HG03571 (cell line): ENCODE results near the gene DOCK9.

Experiments
- ATAC-seq: cut with Tn5 transposase; IDR thresholded peaks from one replicate; pipeline ENCODE4 v1.9.1; 2021; ENCODE audit not compliant: unreplicated experiment

Gene DOCK9

DNA sequence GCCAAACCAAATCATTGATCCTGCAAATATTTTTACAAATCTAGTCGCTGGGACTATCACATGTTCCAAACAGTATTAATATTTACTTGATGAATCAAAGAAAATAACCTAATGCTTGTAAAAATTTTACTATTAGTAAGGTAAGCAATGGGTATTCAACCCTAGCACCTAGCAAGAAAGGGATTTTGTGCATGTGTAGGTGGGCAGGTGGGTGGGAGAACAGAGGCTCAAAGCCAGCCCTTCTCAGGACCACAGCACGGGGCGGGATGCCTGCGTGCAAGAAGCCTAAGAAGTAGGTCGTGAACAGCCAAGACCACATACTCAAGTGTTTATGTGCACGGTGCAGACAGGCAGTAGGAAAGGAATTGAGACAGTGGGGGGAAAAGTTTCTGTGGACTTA, 26.6 kb downstream of the DOCK9 start:
- no peak for ATAC-seq

GRCh38 chr13:98950705-98951104, 27.2 kb downstream of the DOCK9 start:
- ATAC-seq: no peak

- ATAC-seq: no peak
Measured at GRCh38 chr13:98947925-98948324, 29.9 kb downstream of the DOCK9 start.

GRCh38 chr13:98945863-98946605, 31.8 kb downstream of the DOCK9 start:
- no peak for ATAC-seq

DNA sequence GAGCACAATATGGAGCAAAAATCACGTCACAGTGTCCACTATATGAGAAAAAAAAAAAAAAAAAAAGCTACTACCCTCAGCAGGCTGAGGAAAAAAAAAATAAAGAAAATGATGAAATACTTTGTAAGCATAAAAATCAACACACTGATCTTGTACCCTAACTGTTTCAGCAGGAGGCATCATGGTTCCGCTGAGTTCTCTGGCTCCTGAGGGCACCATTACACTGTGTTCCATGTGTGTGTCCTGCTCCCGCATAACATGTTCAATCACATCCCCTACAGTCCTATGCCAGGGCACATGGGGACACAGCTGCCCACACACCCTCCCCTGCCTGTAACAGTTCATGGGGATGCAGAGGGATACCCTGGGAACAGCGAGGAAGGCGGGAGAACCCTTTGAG, 33.5 kb downstream of the DOCK9 start:
- ATAC-seq: no peak

- no peak for ATAC-seq
Measured at GRCh38 chr13:98942997-98943396, 34.9 kb downstream of the DOCK9 start.

DNA sequence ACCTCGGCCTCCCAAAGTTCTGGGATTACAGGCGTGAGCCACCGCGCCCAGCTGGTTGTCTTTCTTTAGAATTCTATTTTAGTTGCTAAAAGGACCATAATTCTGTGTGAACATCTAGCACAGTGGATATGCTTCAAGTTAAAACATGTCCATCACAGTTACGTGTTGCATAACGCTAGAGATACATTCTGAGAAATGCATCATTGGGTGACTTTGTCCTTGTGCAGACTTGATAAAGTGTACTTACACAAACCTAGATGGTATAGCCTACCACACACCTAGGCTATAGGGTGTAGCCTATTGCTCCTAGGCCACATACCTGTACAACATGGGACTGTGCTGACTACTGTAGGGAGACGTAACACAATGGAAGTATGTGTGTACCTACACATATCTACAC, 35.4 kb downstream of the DOCK9 start:
- ATAC-seq: no peak

DNA sequence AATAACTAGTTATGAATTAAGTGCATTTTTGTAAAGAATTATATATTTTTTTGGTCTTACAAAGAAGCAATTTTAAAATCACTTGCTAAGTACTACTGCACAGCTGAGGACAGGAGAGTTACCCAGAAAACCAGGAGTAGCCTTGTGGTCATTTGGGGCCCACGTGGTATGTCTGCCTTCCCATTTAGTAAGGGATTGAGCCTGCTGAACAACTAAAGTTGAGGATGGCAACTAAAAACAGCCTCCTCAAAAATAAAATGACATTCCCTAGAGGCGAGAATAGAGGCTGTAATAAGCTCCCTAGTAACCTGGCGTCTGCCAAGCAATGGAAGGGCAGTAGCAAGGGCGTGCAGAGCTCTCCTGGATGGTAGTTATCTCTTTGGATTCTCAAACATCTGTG, 36.3 kb downstream of the DOCK9 start:
- no peak for ATAC-seq

GRCh38 chr13:98941126-98941525, 36.7 kb downstream of the DOCK9 start:
- ATAC-seq: no peak

- no peak for ATAC-seq
Measured at GRCh38 chr13:98940325-98941001, 37.4 kb downstream of the DOCK9 start.

GRCh38 chr13:98939660-98940191, 38.1 kb downstream of the DOCK9 start:
- ATAC-seq: no peak

GRCh38 chr13:98938801-98939200, 39.1 kb downstream of the DOCK9 start:
- no peak for ATAC-seq

DNA sequence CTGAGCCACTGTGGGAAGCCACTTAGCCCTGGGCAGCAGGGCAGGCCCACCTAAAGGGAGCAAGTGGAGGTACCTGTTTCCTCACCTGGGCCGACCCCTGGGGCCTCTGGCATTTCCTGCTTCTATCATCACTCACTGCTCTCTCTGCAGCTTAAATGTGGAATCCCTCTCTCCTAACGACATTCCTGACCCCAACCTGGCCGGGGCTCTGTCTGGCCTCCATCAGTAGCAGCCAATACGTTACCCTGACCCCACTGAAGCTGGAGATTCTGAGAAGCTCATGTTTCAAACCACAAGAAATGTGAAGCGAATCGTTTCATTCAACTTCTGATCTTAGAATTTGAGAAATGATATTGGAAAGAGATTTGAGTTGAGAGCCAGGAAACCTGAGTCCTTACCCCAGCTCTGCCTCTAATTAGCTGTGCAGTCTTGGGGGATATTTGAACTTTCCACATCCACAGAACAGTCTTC, 39.9 kb downstream of the DOCK9 start:
- no peak for ATAC-seq

GRCh38 chr13:98934243-98934642, 43.6 kb downstream of the DOCK9 start:
- no peak for ATAC-seq

DNA sequence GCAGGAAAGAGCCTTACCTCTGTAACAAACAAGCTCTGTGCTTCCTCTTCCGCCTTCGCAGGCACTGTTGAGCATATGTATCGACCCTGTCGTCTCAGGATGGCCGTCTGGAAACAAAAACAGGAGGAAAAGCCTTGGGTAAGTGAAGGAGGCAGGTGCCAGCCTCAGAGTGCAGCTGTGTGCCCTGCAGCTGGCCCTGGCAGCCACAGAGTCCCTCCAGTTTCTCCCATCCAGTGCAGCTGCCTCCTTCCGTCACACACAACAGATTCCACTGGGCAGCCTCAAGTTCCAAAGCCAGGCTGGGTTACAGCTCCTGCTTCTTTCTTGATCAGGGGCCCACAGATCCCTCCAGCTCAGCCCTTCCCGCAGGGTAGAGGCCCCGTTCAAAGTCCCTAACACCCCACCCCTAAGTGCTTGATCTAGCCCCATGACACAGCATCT, 47.7 kb downstream of the DOCK9 start:
- ATAC-seq: no peak

DNA sequence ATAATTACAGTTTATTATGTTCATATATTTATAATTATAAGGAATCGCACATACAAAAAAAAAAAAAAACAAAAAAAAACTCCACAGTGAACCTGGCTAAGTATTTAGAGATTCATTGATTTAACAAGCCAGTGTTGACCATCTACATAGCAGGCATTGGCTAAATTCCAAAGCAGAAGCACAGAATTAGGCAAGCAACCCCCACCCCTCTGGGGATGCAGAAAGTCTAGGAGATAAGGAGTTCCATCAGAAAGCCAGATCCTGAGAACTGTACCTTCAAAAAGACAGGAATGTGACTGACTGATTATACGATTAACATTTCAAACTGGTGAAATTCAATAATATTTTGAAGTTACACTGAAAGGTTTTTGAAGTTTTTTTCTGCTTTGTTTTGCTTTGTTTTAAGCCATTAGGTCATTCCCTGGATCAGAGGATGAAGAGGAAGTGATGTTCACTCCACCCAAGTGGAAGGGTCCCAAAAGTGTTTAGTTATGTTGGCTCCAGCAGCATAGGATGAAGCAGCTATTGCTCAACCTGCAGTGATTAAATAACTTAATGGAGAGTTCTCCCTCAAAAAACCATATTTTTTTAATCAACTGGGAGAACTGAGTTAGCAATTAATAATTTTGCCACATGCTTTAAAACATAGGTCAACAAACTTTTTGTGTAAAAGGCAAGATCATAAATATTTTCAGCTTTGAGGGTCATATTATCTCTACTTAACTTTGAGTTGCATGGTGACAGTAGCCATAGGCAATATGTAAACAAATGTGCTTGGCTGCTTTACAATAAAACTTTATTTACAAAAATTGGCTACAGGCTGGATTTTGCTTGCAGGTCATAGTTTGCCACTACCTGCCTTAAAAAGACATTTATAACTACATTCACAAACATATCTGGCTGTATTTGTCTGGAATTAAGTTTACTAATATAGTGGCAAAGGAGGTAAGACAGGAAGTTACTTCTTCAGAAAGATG, 49.6 kb downstream of the DOCK9 start:
- no peak for ATAC-seq

- ATAC-seq: no peak
Measured at GRCh38 chr13:98925949-98926348, 51.9 kb downstream of the DOCK9 start.

- ATAC-seq: no peak
Measured at GRCh38 chr13:98923641-98924397, 54.0 kb downstream of the DOCK9 start.

DNA sequence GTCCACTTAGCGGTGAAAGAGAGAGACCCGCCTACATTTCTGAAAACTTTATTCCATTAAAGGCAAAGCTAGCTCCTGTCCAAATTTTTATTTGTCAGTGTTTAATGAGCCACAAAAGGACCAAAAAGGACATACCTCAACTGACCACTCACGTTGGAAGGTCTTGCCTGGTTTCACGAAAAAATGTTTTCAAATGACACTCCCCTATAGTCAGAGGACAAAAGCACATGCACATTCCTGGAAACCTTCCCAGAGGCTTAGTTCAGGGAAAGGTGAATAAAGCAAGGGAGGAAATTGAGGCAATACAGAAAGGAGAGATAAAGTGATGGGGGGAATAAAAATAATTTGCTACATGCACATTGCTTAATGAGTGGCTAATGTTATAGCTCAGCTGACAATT, 55.6 kb downstream of the DOCK9 start:
- ATAC-seq: no peak

- no peak for ATAC-seq
Measured at GRCh38 chr13:98921786-98922185, 56.1 kb downstream of the DOCK9 start.
